Adrenal gland (tissue), 5 donors: ENCODE data around the gene CETN3.
"Not testable (repeated sequence)": the region's sequence is repeated elsewhere in the genome, so short reads cannot be mapped to it uniquely, and the experiment has no call there.

Experiments used
- CTCF ChIP-seq, 6 experiments: fragments of 450-650 bp in 4 of 6; fragments of 200-600 bp in 2 of 6; sonication (generic) in 1 of 6; IDR thresholded peaks; 1 replicate in 5 of 6; 2 replicates in 1 of 6; pipeline versions ENCODE4 v1.5.1 to v1.8.0; 2016 to 2021; ENCODE audit warnings: antibody characterized with exemption in 6 of 6, mild to moderate bottlenecking in 2 of 6, moderate library complexity in 1 of 6
- POLR2A ChIP-seq, 2 donors: fragments of 450-650 bp; IDR thresholded peaks; one replicate each; pipeline ENCODE4 v1.6.1; 2017; ENCODE audit warnings: antibody characterized with exemption in 2 of 2, mild to moderate bottlenecking in 2 of 2, moderate library complexity in 1 of 2
- donor health status: DM: no; HTN: no; CAD: no.

GRCh38 chr5:90343731-90344130, 65.8 kb downstream of the CETN3 start:
- not testable (repeated sequence) for TF ChIP-seq POLR2A, CTCF (IDR thresholded peaks at IDR 0.05)
